CD4-positive, alpha-beta T cell treated with Interferon gamma for 1 hour (primary cell): ENCODE data around the gene BCAS3.

Experiments used
- DNase-seq: peaks from one replicate; pipeline ENCODE4 v3.0.0-alpha.2; 2020

BCAS3 gene

DNA sequence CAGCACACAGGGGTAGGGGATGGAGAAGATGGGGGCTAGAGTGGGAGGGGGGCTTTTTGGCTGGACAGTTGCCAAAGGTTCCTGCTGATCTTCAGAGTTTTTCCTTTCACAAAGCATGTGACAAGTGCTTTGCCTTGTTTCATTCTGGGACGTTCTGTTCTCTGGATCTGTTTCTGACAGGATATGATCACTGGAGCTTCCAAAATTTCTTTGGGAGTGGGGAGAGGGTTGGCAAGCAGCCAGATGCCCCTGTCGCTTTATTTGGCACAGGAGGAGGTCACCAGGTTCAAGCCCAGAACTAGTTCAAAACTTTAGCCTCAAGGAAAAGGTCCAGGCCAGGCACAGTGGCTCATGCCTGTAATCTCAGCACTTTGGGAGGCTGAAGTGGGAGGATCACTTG, 653.5 kb downstream of the BCAS3 start:
- no peak for DNase-seq

DNA sequence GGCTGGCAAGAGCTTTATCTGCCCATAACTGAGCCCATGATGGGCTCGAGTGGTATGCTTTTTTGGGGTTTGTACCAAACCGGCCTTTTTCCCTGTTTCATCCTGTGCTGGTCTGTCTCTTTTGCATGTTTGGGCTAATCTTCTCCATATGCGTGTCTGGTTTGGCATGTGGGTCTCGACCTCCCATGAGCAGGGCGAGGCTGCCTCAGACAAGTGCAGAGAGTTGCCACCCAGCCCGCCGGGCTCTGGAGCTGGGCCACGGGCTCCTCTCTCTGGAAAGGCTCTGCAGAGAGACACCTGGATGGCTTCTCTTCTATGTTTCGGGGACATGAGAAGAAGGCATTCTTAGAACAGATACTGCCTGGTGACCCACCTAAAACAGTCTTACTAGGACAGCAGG, 654.2 kb downstream of the BCAS3 start:
- DNase-seq = no peak

DNA sequence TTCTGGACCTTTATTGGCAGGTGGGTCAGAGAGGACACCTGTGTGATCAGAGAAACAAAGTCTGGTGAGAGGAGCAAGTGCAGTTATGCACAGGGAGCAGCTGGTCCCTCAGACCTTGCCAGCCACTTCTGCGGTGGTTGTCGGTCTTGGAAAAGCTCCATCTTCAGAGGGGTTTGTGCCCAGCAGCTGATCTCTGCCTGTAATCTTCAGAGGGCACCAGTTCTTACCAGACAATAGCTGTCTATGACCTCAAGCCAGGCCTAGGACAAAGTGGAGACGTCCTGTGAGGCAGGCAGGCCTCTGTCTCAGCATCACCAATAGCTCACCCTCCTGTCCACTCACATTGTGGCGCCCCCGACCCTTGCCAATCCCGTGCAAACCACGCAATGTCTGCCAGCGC, 655.5 kb downstream of the BCAS3 start:
- no peak for DNase-seq

DNA sequence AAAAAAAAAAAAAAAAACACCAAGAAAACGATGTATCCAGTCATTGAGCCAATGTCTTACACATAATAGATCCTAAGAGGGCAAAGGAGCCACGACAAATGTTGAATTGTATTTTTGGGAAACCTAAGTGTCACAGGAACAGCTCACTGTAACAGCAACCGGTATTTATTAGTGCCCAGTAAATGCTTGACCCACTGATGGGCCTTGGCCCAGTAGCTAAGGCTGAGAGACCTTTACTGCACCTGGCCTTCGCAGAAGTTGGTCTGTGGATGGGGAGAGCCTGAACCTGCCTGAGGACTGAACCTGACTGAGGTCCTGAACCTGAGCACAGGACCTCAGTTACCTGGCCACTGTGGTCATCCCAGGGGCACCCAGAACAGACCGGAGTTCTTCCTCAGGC, 657.0 kb downstream of the BCAS3 start:
- no peak for DNase-seq

DNA sequence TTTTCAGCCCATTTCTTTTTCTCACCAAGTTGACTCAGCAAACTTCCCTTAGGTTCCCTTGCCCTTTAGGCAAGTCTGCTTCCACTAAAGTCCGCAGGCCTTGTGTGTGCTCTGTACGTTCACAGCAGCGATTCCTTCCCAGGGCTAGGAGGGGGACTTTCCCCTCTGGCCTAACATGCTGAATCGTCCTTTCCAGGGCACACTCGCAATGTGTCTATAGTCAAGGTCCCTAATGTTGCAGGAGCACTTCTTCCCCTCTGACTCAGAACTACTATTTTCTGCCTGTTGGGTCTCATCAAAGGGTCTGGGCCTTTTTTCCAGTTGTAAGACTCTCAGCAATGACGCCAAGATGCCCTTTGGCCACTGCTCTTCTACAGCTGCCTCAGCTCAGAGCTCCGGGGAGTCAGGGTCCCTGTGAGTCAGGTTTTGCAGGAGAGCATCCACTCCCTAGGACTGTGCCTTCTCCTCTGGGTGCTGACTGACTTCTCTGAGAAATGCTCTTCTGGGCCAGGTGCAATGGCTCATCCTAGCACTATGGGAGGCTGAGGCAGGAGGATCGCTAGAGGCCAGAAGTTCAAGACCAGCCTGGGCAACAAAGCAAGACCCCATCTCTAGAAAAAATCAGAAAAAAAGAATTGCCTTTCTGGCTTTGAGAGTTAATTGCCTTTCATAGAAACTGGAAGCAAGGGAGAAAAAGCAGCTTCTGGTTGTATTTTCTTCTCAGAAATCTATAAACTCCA, 657.6 kb downstream of the BCAS3 start:
- no peak for DNase-seq

DNA sequence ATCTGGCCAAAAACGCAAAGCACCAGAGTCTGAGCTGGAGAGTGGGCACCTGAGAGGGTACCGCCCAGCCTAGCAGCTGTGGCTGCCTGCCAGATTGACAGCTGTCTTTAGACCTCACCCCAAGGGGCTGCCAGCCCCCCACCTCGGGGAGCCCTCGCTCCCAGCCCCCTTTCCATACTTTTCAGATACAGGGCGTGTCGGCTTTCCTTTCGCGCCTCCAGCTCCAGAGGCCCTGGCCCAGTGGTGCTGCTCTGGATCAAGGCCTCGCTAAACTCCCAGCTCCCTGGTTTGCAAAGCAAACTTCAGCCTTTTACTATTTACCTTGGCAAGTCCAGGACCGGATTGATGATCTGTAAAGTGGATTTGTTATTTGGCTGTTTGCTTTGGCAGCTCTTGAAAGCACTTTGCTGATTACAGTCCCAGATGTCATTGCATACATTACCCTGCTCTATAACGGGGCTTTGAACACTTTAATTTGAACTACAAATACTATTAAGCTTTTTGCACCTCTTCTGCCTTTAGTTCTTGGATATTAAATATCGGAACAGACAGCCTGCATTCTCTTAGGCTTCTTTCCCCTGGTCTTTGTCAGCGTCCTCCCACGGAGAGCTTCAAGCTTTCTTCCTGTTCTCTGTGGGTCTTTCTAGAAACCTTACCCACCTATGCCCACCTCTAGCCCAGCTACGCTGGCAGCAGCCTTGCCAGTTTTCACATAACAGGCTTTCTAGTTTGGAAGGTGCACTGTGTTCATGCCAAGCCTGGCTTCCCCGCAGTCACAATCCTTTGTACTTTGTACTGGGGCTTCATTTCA, 658.4 kb downstream of the BCAS3 start:
- DNase-seq = no peak

DNA sequence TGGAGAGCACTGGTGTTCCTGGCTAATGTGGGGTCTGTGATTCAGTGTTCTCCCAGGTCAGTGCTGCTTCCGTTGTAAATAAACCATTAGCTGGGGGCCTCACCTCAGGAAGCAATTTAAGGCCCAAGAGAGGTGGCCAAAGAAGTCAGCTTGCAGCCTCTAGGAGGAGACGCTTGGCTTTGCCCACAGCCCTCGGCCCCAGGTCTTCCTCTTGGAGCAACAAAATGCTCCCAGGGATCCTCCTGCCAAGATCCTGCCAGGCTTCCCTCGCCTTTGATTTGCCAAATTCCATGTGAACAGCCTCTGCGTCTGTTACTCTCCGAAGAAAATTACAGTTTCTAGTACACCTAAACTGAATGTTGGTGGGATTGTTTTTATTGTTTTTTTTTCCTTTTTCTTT, 659.6 kb downstream of the BCAS3 start:
- DNase-seq = no peak

DNA sequence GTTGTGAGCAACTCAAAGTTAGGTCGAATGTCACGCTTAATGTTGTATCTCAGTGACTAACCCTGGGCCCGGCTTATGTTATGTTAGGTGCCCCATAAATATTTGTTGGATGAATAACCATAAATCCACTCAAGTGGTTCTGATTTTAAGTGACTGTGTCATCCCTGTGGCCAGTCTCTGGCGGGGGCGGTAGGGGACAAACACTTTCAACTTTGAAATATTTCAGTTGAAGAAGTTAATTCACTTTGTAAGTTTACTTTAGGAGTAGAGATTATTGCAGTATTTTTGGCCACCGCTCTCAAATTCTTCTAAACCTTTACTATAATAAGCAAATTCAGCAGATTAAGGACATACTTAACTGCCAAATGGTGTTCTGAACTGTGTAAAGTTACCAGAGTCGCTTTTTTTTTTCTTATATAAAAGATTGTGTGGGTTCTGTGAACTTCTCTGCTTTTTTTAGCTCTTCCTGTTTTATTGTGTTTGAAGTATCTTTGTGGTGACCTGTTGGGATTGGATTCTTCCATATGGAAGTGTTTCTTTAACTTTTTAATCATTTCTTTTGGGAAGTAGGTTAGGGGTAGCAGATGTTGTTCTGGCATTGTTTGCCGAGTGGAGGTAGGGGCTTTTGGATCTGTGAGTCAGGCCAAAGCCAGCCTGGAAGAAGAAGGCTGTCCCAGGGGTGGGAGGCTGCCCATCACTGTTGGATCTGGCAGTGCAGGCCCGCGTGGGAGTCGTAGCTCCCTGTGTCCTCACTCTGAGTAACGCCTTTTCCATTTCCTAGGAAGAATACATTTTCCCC, 660.5 kb downstream of the BCAS3 start:
- no peak for DNase-seq

DNA sequence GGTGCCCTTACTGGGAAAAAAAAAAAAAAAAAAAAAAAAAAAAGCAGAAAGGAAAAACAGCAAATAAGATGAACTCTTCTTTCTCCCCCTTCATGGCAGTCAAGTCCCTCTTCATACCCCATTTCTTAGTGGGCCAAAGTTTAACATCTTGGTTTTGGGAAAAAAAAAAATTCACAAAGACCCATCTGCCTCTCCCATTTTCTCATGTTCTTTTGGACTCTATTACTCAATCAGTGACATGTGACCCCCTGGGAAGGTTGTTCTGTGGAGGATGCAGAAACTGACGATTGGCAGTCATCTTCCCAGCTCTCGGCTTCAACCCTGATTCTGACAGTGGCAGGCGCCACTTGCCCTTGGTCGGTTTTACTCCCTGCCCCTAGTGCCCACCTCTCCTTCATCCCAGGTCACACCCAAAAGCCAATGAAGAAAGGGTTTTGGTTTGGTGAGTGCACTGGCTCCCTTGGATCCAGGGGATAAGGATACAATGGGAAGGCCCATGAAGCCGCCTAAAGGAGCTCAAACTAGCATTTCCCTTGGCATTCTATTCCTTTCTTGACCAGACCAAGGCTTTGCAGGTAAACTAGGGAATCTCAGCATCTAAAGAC, 661.3 kb downstream of the BCAS3 start:
- DNase-seq = no peak

DNA sequence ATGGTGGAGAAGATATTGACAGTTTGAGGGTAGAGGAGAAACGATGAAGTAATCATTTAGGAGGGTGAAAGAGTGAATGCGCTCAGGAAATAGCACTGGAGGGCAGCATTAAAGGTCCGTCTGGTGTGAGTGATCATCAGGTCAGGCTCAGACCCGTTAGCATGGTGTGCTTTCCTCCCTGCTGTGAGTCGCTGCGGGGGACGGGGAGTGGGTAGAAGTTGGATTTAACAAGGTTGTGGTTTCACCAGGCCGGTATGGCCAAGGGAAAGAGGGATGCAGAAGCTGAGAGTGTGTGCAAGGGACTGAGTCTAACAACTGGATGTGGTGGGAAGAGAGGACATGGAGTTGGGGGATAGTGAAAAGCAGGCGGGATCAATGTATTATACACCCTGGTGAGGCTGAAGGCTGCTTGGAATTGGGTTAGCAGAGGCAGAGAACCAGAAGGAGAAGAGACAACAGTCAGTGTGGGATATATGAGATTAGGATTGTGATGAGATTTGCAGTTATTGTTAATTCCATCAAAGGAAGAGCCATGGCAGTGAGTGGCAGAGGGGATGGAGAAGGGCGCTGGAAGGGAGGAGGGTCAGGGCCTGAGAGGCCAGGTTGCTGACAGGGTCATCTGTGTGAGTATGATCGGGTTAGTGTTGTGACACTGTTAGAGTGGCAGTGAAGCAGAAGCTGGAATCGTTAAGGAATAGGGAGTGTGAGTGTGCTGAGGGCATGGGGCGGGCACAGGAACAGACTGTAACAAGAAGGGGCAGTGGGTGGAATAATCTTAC, 663.0 kb downstream of the BCAS3 start:
- no peak for DNase-seq

DNA sequence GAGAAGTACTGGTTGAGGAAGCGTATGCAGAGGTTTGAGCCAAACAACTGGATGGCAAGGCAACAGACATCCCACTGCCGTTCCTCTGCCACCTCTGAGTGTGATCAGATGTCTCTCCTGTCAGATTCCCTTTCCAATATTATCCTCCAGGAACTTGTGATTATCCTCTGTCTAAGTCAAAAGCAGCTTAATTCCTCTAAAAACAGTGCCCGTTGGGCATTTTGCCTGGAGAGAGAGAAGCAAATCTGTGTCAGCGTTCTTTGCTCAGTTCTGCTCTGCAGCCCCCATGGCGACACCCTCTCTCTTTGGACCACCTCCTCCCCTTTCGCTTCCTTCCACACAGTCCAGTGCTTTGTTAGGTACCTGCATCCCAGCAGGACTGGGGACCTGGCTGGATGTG, 665.9 kb downstream of the BCAS3 start:
- no peak for DNase-seq

DNA sequence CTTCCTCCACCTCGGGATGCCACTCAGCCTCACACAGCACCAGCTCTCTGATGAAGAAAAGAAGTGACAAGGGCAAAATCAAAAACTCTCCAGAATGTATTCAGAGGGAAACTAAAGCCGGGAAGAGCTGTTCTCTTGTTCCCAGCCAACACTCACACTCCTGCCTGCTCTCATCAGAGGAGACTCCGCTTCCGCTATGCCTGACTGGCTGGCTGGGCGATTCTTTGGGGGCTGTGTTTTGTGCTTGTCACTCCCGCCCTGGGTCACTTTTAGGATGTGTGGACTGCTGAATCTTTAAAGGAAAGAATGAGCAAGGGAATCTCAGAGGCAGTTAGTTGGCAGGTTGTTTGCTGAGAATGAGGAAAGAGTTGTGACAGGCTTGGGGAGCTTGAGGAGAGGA, 667.4 kb downstream of the BCAS3 start:
- DNase-seq = no peak

DNA sequence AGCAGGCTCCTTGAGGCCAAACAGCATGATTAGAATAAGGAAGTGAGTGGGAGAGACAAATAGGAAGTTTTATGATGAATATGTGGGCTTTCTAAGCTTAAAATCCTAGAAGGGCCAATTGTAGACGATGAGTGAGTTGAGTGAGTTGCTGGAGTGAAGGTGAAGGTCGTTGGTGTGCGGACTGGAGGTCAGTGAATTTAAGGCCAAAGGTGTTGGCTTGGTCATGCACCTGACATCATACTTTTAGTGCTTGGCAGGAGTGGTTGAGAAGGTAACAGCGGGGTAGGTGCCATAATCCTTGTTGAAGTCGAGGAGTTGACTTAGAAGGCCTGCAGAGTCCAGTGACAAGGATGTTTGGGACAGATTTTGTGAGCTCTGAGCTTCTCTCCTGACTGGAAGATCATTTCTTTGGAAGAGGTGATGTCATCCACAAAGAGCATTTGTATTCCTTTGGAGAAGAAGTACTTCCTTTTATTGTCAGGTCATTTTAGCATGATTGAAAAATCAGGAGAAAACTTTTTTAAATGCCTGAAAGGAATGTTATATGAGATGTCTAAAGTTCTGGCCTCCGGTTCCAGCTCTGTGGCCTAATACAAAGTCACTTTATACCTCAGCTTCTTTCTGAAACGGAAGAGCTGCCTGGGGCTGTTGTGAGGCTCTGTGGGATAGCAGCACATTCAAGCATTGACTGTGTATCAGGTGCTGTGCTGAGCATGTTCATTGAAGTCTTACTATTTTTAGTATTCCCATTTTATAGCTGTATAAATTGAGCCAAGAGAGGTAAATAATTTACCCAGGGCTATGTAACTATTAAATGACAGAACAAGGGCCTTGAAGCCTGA, 668.4 kb downstream of the BCAS3 start:
- no peak for DNase-seq

DNA sequence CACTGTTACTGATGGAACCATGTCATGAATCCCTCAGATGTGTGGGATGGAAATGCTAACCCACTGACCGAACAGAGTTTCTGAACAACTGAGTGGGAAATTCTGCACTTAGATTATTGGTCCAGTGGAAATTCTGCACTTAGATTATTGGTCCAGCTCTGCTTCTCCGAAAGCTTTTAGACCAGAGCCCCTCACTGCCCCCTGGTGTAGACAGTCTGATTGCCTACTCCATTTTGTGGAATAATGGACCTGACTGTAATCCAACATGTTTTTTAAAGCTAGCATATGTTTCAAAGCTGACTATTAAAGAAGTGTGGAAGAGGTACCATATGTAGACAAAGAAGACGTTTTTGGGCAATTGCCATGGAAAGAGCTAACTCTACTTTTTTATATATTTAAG, 671.7 kb downstream of the BCAS3 start:
- DNase-seq = no peak

DNA sequence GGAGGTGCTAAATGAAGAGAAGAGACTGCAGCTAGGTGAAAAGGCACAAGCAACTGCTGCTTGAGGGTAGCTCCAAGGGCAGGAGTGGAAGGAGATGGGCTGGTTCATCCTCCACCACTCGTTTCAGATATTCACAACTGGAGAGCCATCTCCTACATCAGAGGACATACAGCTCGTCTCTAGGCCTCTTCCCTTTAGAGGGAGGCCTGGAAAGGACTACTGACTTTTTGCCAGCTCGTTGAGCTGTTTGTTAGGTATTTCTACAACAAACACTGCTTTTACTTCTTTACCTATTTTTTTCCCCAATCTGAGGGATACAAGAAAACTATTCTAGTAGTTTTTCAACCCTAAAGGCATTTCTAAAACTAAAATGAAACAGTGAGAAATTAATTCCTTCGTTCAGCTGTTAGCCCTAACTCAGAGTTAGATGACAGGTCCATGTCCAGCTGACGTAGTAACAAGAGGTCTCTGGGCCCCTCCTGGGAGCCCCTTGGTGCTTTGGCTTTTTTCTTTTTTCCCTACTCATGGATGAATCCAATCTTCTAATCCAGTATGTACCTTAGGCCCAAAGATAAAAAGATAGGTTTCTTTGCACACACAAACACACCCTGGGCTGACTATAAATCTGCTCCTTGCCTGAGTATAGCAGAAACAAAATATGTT, 674.2 kb downstream of the BCAS3 start:
- no peak for DNase-seq

DNA sequence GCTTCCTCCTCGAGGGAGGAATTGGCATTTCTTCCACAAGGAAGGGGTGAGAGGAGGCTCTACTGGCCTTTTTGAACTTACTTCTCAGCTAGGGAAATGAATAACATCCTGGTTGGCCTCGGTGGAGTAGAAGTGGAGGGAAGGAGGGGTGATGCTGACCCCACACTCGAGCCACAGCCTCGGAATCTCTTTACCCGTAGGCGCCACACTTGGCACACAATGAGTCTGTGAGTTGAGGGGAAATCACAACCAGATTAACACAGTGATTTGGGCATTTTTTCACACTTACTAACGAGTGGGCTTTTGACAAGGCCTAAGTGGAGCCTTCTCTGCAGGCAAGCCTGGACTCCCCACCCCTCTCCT, 674.7 kb downstream of the BCAS3 start:
- DNase-seq = no peak

DNA sequence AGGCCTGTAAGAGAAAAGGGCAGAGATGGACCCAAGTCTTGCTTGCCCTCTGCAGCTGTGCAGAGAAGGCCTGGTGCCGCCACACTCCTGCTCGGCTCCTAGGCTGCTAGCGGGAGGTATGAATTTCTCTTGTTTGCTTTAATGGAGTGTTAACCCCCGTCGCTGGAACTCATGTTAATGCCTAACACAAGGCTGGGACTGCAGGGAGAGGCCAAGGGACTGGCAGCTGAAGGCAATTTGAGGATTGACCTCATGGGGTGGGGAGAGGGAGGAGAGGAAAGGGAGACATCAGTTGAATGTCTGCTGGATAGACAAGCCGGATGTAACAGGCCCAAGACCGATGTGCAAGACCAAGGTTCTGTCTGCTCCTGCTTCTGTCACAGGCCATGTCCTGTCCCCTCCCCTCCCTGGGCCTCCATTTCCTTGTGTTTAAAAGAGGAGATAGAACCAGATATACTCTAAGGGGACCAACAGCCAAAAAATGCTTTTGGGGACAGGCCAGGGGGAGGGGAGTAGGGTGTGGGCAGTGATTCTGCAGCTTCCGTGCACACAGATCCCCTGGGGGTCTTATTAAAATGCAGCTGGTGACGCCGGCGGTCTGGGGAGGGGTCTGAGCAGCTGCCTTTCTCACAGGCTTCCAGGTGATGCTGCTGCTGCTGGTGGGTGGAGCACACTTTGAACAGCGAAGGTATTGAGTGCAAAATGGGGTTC, 675.3 kb downstream of the BCAS3 start:
- DNase-seq = no peak

DNA sequence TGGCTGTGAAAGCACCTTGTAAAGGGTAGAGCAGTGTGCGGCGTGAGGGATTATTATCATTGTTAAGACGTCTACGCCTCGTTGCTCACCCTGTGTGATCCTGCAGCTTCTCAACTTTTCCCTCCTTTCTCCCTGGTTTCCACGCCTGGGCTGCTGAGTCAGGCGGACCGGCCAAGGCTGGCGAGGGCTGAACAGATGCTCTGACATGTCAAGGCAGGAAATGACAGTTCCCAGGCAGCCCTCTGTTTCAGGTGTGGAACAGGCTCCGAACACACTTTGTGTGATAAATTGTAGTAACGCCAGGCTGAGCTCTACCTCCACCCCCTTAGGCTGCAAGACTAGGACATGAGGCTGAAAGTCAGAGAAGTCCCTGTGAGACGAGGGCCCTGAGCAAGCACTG, 676.0 kb downstream of the BCAS3 start:
- no peak for DNase-seq

DNA sequence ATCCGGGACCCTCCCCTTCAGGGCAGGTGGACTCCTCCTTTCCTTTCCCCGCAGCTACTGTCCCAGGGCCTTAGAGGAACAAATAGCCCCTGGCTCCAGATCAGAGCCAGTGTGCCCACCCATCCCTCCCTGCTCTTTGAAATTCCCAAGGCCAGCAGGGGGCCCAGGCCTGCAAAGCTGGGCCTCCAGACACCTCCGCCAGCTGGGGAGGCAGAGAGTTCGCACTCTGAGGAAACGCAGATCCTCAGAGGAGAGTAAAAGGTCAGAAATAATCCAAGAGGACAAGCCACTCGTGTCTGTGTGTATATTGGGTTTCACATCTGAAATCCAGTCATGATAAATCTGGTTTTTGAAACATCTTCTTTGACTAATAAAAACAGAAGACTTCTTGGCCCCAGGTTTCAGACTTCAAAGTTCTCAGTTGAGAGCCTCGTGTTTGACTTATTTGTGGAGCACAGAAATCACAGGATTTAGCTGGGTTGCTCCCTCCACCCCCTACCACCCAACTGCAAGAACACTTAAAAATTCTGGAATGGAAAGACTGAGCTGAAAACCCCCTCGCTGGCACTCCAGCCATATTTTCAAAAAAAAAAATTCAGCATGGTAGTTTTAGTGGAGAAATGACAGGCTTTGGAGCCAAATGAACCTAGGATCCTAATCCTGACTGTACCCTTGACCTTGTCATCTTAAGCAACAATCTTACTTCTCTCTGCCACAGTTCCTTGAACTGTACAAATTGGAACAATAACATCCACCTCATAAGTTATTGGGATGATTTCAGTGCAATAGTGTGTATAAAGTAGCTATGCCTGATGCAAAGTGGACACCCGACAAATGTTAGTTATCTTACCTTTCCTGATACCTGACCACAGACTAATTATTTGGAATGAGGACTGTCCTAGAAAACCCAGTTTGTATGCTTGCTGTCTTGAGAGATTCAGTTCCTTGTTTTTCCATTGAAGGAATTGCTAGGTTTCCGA, 677.5 kb downstream of the BCAS3 start:
- DNase-seq = no peak
